ENCODE measurements around the gene LHFPL6.

The LHFPL6 gene

GRCh38 chr13:39444866-39445265 is 158.1 kb downstream of the LHFPL6 start:
- no peak overlapping the region for H3K4me3 ChIP-seq (ENCODE audit: low read depth in 1 of 5, low read length in 5 of 5)

GRCh38 chr13:39433651-39434050 is 169.3 kb downstream of the LHFPL6 start:
- H3K27ac ChIP-seq (ENCODE audit: low read depth, low read length) = no peak overlapping the region
- H3K4me3 ChIP-seq (ENCODE audit: low read depth in 1 of 5, low read length in 5 of 5) = no peak overlapping the region
- peaks cover 0 to 3% (median 0%) of the 10 kb centered on the region in 5 donors for H3K9me3 ChIP-seq (ENCODE audit: control insufficient read depth in 5 of 5, low read length in 5 of 5)
- no peaks in the 10 kb centered on the region for H3K27me3 ChIP-seq (ENCODE audit: control insufficient read depth in 5 of 5, insufficient read depth in 4 of 5, low read length in 5 of 5)
- H3K9ac ChIP-seq (ENCODE audit: low read length in 5 of 5) = no peak overlapping the region
- peaks cover 0 to 4% (median 0%) of the 10 kb centered on the region in 5 donors for H3K4me1 ChIP-seq (ENCODE audit: control insufficient read depth in 5 of 5, insufficient read depth in 5 of 5, low read length in 5 of 5)
- no peaks in the 10 kb centered on the region for H3K36me3 ChIP-seq (ENCODE audit: control insufficient read depth in 5 of 5, insufficient read depth in 5 of 5, low read length in 5 of 5)

More at GRCh38 chr13:39444866-39445265, 158.1 kb downstream of the LHFPL6 start:
- Histone ChIP-seq H3K36me3 (ENCODE audit: control insufficient read depth in 5 of 5, insufficient read depth in 5 of 5, low read length in 5 of 5) (no peaks in the 10 kb centered on the region), H3K4me1 (ENCODE audit: control insufficient read depth in 5 of 5, insufficient read depth in 5 of 5, low read length in 5 of 5) (peaks cover 0 to 8% (median 5%) of the 10 kb centered on the region in 5 donors), H3K27ac (ENCODE audit: low read depth, low read length) (no peak overlapping the region), H3K9ac (ENCODE audit: low read length in 5 of 5) (no peak overlapping the region), H3K27me3 (ENCODE audit: control insufficient read depth in 5 of 5, insufficient read depth in 4 of 5, low read length in 5 of 5) (no peaks in the 10 kb centered on the region), H3K9me3 (ENCODE audit: control insufficient read depth in 5 of 5, low read length in 5 of 5) (no peaks in the 10 kb centered on the region)

GRCh38 chr13:39432196-39432595 is 170.8 kb downstream of the LHFPL6 start:
- no peaks in the 10 kb centered on the region for H3K9me3 ChIP-seq (ENCODE audit: control insufficient read depth in 5 of 5, low read length in 5 of 5)
- H3K4me1 ChIP-seq (ENCODE audit: control insufficient read depth in 5 of 5, insufficient read depth in 5 of 5, low read length in 5 of 5) = peaks cover 0 to 4% (median 0%) of the 10 kb centered on the region in 5 donors
- H3K4me3 ChIP-seq (ENCODE audit: low read depth in 1 of 5, low read length in 5 of 5) = no peak overlapping the region
- no peak overlapping the region for H3K9ac ChIP-seq (ENCODE audit: low read length in 5 of 5)
- no peak overlapping the region for H3K27ac ChIP-seq (ENCODE audit: low read depth, low read length)
- no peaks in the 10 kb centered on the region for H3K27me3 ChIP-seq (ENCODE audit: control insufficient read depth in 5 of 5, insufficient read depth in 4 of 5, low read length in 5 of 5)
- no peaks in the 10 kb centered on the region for H3K36me3 ChIP-seq (ENCODE audit: control insufficient read depth in 5 of 5, insufficient read depth in 5 of 5, low read length in 5 of 5)

GRCh38 chr13:39422845-39423565 is 180.0 kb downstream of the LHFPL6 start:
- Histone ChIP-seq H3K9me3 (ENCODE audit: control insufficient read depth in 5 of 5, low read length in 5 of 5) (no peaks in the 10 kb centered on the region), H3K27me3 (ENCODE audit: control insufficient read depth in 5 of 5, insufficient read depth in 4 of 5, low read length in 5 of 5) (no peaks in the 10 kb centered on the region), H3K4me1 (ENCODE audit: control insufficient read depth in 5 of 5, insufficient read depth in 5 of 5, low read length in 5 of 5) (no peaks in the 10 kb centered on the region), H3K4me3 (ENCODE audit: low read depth in 1 of 5, low read length in 5 of 5) (no peak overlapping the region), H3K9ac (ENCODE audit: low read length in 5 of 5) (no peak overlapping the region), H3K36me3 (ENCODE audit: control insufficient read depth in 5 of 5, insufficient read depth in 5 of 5, low read length in 5 of 5) (no peaks in the 10 kb centered on the region), H3K27ac (ENCODE audit: low read depth, low read length) (no peak overlapping the region)

- H3K9me3 ChIP-seq (ENCODE audit: control insufficient read depth in 5 of 5, low read length in 5 of 5) = no peaks in the 10 kb centered on the region
- peaks cover 4 to 27% (median 26%) of the 10 kb centered on the region in 5 donors for H3K4me1 ChIP-seq (ENCODE audit: control insufficient read depth in 5 of 5, insufficient read depth in 5 of 5, low read length in 5 of 5)
- no peak overlapping the region for H3K27ac ChIP-seq (ENCODE audit: low read depth, low read length)
- H3K27me3 ChIP-seq (ENCODE audit: control insufficient read depth in 5 of 5, insufficient read depth in 4 of 5, low read length in 5 of 5) = no peaks in the 10 kb centered on the region
- H3K4me3 ChIP-seq (ENCODE audit: low read depth in 1 of 5, low read length in 5 of 5) = no peak overlapping the region
- H3K36me3 ChIP-seq (ENCODE audit: control insufficient read depth in 5 of 5, insufficient read depth in 5 of 5, low read length in 5 of 5) = no peaks in the 10 kb centered on the region
- H3K9ac ChIP-seq (ENCODE audit: low read length in 5 of 5) = no peak overlapping the region
Measured at GRCh38 chr13:39419876-39420275, 183.1 kb downstream of the LHFPL6 start.

GRCh38 chr13:39419068-39419467 is 183.9 kb downstream of the LHFPL6 start:
- H3K9ac ChIP-seq (ENCODE audit: low read length in 5 of 5) = no peak overlapping the region
- H3K36me3 ChIP-seq (ENCODE audit: control insufficient read depth in 5 of 5, insufficient read depth in 5 of 5, low read length in 5 of 5) = no peaks in the 10 kb centered on the region
- peaks cover 9 to 35% (median 34%) of the 10 kb centered on the region in 5 donors for H3K4me1 ChIP-seq (ENCODE audit: control insufficient read depth in 5 of 5, insufficient read depth in 5 of 5, low read length in 5 of 5)
- no peak overlapping the region for H3K27ac ChIP-seq (ENCODE audit: low read depth, low read length)
- no peaks in the 10 kb centered on the region for H3K27me3 ChIP-seq (ENCODE audit: control insufficient read depth in 5 of 5, insufficient read depth in 4 of 5, low read length in 5 of 5)
- no peaks in the 10 kb centered on the region for H3K9me3 ChIP-seq (ENCODE audit: control insufficient read depth in 5 of 5, low read length in 5 of 5)
- no peak overlapping the region for H3K4me3 ChIP-seq (ENCODE audit: low read depth in 1 of 5, low read length in 5 of 5)

- no peak overlapping the region for H3K4me3 ChIP-seq (ENCODE audit: low read depth in 1 of 5, low read length in 5 of 5)
- peaks cover 9 to 39% (median 36%) of the 10 kb centered on the region in 5 donors for H3K4me1 ChIP-seq (ENCODE audit: control insufficient read depth in 5 of 5, insufficient read depth in 5 of 5, low read length in 5 of 5)
- no peaks in the 10 kb centered on the region for H3K27me3 ChIP-seq (ENCODE audit: control insufficient read depth in 5 of 5, insufficient read depth in 4 of 5, low read length in 5 of 5)
- no peaks in the 10 kb centered on the region for H3K36me3 ChIP-seq (ENCODE audit: control insufficient read depth in 5 of 5, insufficient read depth in 5 of 5, low read length in 5 of 5)
- no peak overlapping the region for H3K9ac ChIP-seq (ENCODE audit: low read length in 5 of 5)
- no peaks in the 10 kb centered on the region for H3K9me3 ChIP-seq (ENCODE audit: control insufficient read depth in 5 of 5, low read length in 5 of 5)
- no peak overlapping the region for H3K27ac ChIP-seq (ENCODE audit: low read depth, low read length)
Measured at GRCh38 chr13:39418424-39418823, 184.6 kb downstream of the LHFPL6 start.

GRCh38 chr13:39417643-39418042 is 185.3 kb downstream of the LHFPL6 start:
- Histone ChIP-seq H3K36me3 (ENCODE audit: control insufficient read depth in 5 of 5, insufficient read depth in 5 of 5, low read length in 5 of 5) (no peaks in the 10 kb centered on the region), H3K27me3 (ENCODE audit: control insufficient read depth in 5 of 5, insufficient read depth in 4 of 5, low read length in 5 of 5) (no peaks in the 10 kb centered on the region), H3K9ac (ENCODE audit: low read length in 5 of 5) (peak overlapping the region in 1 of 5 donors; percentile 18), H3K4me1 (ENCODE audit: control insufficient read depth in 5 of 5, insufficient read depth in 5 of 5, low read length in 5 of 5) (peaks cover 9 to 39% (median 36%) of the 10 kb centered on the region in 5 donors), H3K9me3 (ENCODE audit: control insufficient read depth in 5 of 5, low read length in 5 of 5) (no peaks in the 10 kb centered on the region), H3K27ac (ENCODE audit: low read depth, low read length) (peak overlapping the region; percentile 57), H3K4me3 (ENCODE audit: low read depth in 1 of 5, low read length in 5 of 5) (peak overlapping the region in 1 of 5 donors; percentile 11)

GRCh38 chr13:39417131-39417530 is 185.9 kb downstream of the LHFPL6 start:
- no peaks in the 10 kb centered on the region for H3K36me3 ChIP-seq (ENCODE audit: control insufficient read depth in 5 of 5, insufficient read depth in 5 of 5, low read length in 5 of 5)
- peaks cover 9 to 42% (median 38%) of the 10 kb centered on the region in 5 donors for H3K4me1 ChIP-seq (ENCODE audit: control insufficient read depth in 5 of 5, insufficient read depth in 5 of 5, low read length in 5 of 5)
- peak overlapping the region; percentile 57 for H3K27ac ChIP-seq (ENCODE audit: low read depth, low read length)
- peak overlapping the region in 1 of 5 donors; percentile 18 for H3K9ac ChIP-seq (ENCODE audit: low read length in 5 of 5)
- H3K4me3 ChIP-seq (ENCODE audit: low read depth in 1 of 5, low read length in 5 of 5) = peak overlapping the region in 2 of 5 donors; percentile 11 to 13
- H3K9me3 ChIP-seq (ENCODE audit: control insufficient read depth in 5 of 5, low read length in 5 of 5) = no peaks in the 10 kb centered on the region
- no peaks in the 10 kb centered on the region for H3K27me3 ChIP-seq (ENCODE audit: control insufficient read depth in 5 of 5, insufficient read depth in 4 of 5, low read length in 5 of 5)

GRCh38 chr13:39415008-39415802 is 187.8 kb downstream of the LHFPL6 start:
- Histone ChIP-seq H3K4me1 (ENCODE audit: control insufficient read depth in 5 of 5, insufficient read depth in 5 of 5, low read length in 5 of 5) (peaks cover 16 to 61% (median 51%) of the 10 kb centered on the region in 5 donors), H3K9ac (ENCODE audit: low read length in 5 of 5) (peak overlapping the region in 4 of 5 donors; percentile 7 to 62 (median 36)), H3K27ac (ENCODE audit: low read depth, low read length) (peak overlapping the region; percentile 91), H3K36me3 (ENCODE audit: control insufficient read depth in 5 of 5, insufficient read depth in 5 of 5, low read length in 5 of 5) (no peaks in the 10 kb centered on the region), H3K9me3 (ENCODE audit: control insufficient read depth in 5 of 5, low read length in 5 of 5) (no peaks in the 10 kb centered on the region), H3K27me3 (ENCODE audit: control insufficient read depth in 5 of 5, insufficient read depth in 4 of 5, low read length in 5 of 5) (no peaks in the 10 kb centered on the region), H3K4me3 (ENCODE audit: low read depth in 1 of 5, low read length in 5 of 5) (peak overlapping the region in 4 of 5 donors; percentile 19 to 28 (median 24))
